ENCODE data around the gene RHNO1.

DNA sequence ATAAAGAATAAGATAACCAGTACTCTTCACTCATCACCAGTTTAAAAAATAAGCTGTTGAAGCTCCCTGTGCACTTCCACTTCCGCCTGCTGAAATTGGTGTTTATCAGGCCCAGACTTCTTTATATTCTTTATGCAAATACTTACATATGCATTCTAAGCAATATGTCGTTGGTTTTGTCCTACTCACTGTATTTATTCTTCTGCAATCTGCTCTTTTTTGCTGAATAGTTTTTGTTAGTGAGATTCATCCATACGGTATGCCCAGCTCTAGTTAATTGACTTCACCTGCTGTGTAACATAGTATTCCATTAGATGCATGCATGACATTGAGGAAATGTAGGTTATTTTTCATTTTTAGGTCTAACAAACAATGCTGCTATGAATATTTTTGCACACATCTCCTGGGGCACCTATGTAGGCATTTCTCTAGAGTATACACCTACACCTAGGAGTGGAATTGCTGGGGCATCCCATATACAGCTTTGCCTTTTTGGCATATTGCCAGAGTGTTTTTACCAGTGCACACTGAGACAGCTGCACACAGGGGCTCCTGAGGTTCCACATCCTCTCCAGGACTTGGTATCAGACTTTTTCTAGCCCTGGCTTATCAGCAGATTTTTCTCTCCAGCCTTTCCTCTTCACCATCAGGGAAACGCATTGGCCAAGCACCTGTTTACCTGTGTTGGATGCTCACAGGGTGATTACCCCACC lies 41.2 kb upstream of the RHNO1 start:
- TF ChIP-seq, protein P1, sequence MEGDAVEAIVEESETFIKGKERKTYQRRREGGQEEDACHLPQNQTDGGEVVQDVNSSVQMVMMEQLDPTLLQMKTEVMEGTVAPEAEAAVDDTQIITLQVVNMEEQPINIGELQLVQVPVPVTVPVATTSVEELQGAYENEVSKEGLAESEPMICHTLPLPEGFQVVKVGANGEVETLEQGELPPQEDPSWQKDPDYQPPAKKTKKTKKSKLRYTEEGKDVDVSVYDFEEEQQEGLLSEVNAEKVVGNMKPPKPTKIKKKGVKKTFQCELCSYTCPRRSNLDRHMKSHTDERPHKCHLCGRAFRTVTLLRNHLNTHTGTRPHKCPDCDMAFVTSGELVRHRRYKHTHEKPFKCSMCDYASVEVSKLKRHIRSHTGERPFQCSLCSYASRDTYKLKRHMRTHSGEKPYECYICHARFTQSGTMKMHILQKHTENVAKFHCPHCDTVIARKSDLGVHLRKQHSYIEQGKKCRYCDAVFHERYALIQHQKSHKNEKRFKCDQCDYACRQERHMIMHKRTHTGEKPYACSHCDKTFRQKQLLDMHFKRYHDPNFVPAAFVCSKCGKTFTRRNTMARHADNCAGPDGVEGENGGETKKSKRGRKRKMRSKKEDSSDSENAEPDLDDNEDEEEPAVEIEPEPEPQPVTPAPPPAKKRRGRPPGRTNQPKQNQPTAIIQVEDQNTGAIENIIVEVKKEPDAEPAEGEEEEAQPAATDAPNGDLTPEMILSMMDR (conservative IDR thresholded peaks at IDR 0.05; ENCODE audit: low read depth, low read length) = no peak
- no peak for TF ChIP-seq POLR2A (IDR thresholded peaks at IDR 0.05; ENCODE audit: low read depth, low read length)
- TF ChIP-seq MAFK (IDR thresholded peaks at IDR 0.05; ENCODE audit: low read depth, low read length) = no peak
- no peak for TF ChIP-seq CEBPB (IDR thresholded peaks at IDR 0.05; ENCODE audit: low read depth, low read length)
- no peak for TF ChIP-seq RFX5 (IDR thresholded peaks at IDR 0.05; ENCODE audit: low read depth, low read length)
- no peak for TF ChIP-seq FOS (IDR thresholded peaks at IDR 0.05; ENCODE audit: low read depth, low read length)
- TF ChIP-seq, protein P2, sequence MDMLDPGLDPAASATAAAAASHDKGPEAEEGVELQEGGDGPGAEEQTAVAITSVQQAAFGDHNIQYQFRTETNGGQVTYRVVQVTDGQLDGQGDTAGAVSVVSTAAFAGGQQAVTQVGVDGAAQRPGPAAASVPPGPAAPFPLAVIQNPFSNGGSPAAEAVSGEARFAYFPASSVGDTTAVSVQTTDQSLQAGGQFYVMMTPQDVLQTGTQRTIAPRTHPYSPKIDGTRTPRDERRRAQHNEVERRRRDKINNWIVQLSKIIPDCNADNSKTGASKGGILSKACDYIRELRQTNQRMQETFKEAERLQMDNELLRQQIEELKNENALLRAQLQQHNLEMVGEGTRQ (IDR thresholded peaks at IDR 0.05; ENCODE audit: low read depth, low read length) = no peak
- no peak for TF ChIP-seq BHLHE40 (IDR thresholded peaks at IDR 0.05; ENCODE audit: low read depth, low read length)
- TF ChIP-seq RCOR1 (IDR thresholded peaks at IDR 0.05; ENCODE audit: insufficient replicate concordance, low read length) = no peak
- TF ChIP-seq NFE2L2 (IDR thresholded peaks at IDR 0.05; ENCODE audit: low read depth, low read length) = no peak
- TF ChIP-seq, protein P3, sequence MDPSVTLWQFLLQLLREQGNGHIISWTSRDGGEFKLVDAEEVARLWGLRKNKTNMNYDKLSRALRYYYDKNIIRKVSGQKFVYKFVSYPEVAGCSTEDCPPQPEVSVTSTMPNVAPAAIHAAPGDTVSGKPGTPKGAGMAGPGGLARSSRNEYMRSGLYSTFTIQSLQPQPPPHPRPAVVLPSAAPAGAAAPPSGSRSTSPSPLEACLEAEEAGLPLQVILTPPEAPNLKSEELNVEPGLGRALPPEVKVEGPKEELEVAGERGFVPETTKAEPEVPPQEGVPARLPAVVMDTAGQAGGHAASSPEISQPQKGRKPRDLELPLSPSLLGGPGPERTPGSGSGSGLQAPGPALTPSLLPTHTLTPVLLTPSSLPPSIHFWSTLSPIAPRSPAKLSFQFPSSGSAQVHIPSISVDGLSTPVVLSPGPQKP (IDR thresholded peaks at IDR 0.05; ENCODE audit: borderline replicate concordance, low read depth, low read length) = no peak
- TF ChIP-seq RAD21 (IDR thresholded peaks at IDR 0.05; ENCODE audit: low read length) = no peak
- TF ChIP-seq MXI1 (IDR thresholded peaks at IDR 0.05; ENCODE audit: borderline replicate concordance, low read depth, low read length) = no peak

Measured in IMR-90 (cell line).